Smooth muscle cell (in vitro differentiated cells): ENCODE results near the gene P3H2. TPM values are rescaled to one million over a fixed set of nuclear protein-coding genes. Genes with fewer than 3 reads are reported as not detected.

Experiments
- DNase-seq: peaks from one replicate; lab custom pipeline; 2025; ENCODE audit not compliant: unreplicated experiment; lab: John Stamatoyannopoulos, UW
- H2AFZ ChIP-seq: fragments of 200-600 bp; sonication (generic); 2 replicates; pipeline ENCODE4 v1.6.0; 2016; ENCODE audit warnings: antibody characterized with exemption, low read depth, mild to moderate bottlenecking
- H3F3A ChIP-seq: fragments of 200-600 bp; sonication (generic); 2 replicates; pipeline ENCODE4 v1.6.0; 2017; ENCODE audit warnings: antibody characterized with exemption, low read depth
- H3K27ac ChIP-seq: fragments of 200-600 bp; sonication (generic); 2 replicates; pipeline ENCODE4 v1.5.1; 2016; ENCODE audit warnings: low read depth, mild to moderate bottlenecking
- H3K27me3 ChIP-seq: fragments of 200-600 bp; sonication (generic); 2 replicates; pipeline ENCODE4 v1.6.1; 2016; ENCODE audit warnings: low read depth, mild to moderate bottlenecking
- H3K36me3 ChIP-seq: fragments of 200-600 bp; sonication (generic); 2 replicates; pipeline ENCODE4 v1.5.1; 2016; ENCODE audit warnings: low read depth
- H3K4me1 ChIP-seq: fragments of 200-600 bp; sonication (generic); 2 replicates; pipeline ENCODE4 v1.5.1; 2016; ENCODE audit warnings: low read depth
- H3K4me2 ChIP-seq: fragments of 200-600 bp; sonication (generic); 2 replicates; pipeline ENCODE4 v1.6.0; 2016; ENCODE audit warnings: mild to moderate bottlenecking
- H3K4me3 ChIP-seq: fragments of 200-600 bp; sonication (generic); 2 replicates; pipeline ENCODE4 v1.5.1; 2016; ENCODE audit warnings: mild to moderate bottlenecking
- H3K79me2 ChIP-seq: fragments of 200-600 bp; sonication (generic); 2 replicates; pipeline ENCODE4 v1.6.0; 2016; ENCODE audit warnings: low read depth, mild to moderate bottlenecking
- H3K9ac ChIP-seq: fragments of 200-600 bp; sonication (generic); 2 replicates; pipeline ENCODE4 v1.6.0; 2016; ENCODE audit warnings: low read depth
- H3K9me3 ChIP-seq: fragments of 200-600 bp; sonication (generic); replicated peaks from 2 replicates; pipeline ENCODE4 v1.5.1; 2016; ENCODE audit warnings: low read depth
- H4K20me1 ChIP-seq: fragments of 200-600 bp; sonication (generic); 2 replicates; pipeline ENCODE4 v1.6.0; 2016; ENCODE audit warnings: low read depth
- WGBS: methylation state at CpG from one replicate; pipeline ENCODE4 v1.1.7; 2016; ENCODE audit warnings: low lambda C conversion rate; 5-methylcytosine and 5-hydroxymethylcytosine counted together
- polyA plus RNA-seq: library from polyadenylated mRNA; unstranded; fragments of >200 nt; fragmentation: Nextera tagmentation; extraction: Ambion mirVana; gene quantifications from 2 replicates; pipeline ENCODE4 v1.2.1, GENCODE V29; 2016
- total RNA-seq: library from RNA; depleted of rRNA; stranded (reverse); fragments of >200 nt; gene quantifications from 2 replicates; pipeline ENCODE4 v1.2.3, GENCODE V29; 2014
- TF ChIP-seq, protein P1 (sequence below): fragments of 200-600 bp; sonication (generic); IDR thresholded peaks from 2 replicates; pipeline ENCODE4 v1.5.1; 2017; ENCODE audit warnings: borderline replicate concordance, mild to moderate bottlenecking, antibody characterized with exemption; ENCODE audit not compliant: insufficient read depth, poor library complexity, severe bottlenecking

P3H2 gene
- total and polyA plus RNA-seq, 2 experiments from 2014 or later: 6.5 to 27.3 TPM

DNA sequence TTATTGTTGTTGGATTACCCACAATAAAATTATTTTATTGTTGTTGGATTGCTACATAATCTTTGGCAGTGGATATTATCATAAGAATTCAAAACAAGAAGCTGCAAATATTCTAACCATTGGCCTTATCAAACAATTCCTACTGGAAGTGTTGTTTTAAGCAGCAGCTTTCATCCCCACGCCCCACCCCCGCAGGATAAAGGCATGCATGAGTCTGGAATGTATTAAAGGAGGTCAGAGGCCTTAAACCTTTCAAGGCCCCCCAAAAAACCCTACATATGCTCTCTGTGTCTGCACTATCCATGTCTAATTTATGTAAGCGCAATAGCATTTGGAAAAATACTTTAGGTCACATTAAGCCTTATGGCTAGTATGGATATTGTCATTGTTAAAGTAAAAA, 23.1 kb downstream of the P3H2 start:
- no peaks in the 10 kb centered on the region for H3K27me3 ChIP-seq
- peaks cover 30% of the 10 kb centered on the region for H3K4me1 ChIP-seq
- no peak overlapping the region for H3K4me3 ChIP-seq
- H3K9ac ChIP-seq: no peak overlapping the region
- no peaks in the 10 kb centered on the region for H3K9me3 ChIP-seq
- no peak for DNase-seq
- TF ChIP-seq, protein P1, sequence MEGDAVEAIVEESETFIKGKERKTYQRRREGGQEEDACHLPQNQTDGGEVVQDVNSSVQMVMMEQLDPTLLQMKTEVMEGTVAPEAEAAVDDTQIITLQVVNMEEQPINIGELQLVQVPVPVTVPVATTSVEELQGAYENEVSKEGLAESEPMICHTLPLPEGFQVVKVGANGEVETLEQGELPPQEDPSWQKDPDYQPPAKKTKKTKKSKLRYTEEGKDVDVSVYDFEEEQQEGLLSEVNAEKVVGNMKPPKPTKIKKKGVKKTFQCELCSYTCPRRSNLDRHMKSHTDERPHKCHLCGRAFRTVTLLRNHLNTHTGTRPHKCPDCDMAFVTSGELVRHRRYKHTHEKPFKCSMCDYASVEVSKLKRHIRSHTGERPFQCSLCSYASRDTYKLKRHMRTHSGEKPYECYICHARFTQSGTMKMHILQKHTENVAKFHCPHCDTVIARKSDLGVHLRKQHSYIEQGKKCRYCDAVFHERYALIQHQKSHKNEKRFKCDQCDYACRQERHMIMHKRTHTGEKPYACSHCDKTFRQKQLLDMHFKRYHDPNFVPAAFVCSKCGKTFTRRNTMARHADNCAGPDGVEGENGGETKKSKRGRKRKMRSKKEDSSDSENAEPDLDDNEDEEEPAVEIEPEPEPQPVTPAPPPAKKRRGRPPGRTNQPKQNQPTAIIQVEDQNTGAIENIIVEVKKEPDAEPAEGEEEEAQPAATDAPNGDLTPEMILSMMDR: no peak
- H3F3A ChIP-seq: peaks cover 4% of the 10 kb centered on the region
- H4K20me1 ChIP-seq: no peaks in the 10 kb centered on the region
- no peaks in the 10 kb centered on the region for H3K36me3 ChIP-seq
- no peaks in the 10 kb centered on the region for H3K79me2 ChIP-seq
- H3K27ac ChIP-seq: no peak overlapping the region
- no peak overlapping the region for H2AFZ ChIP-seq
- 64% methylated on average over 3 of the region's 3 CpGs for WGBS
- peak overlapping the region; percentile 39 for H3K4me2 ChIP-seq

DNA sequence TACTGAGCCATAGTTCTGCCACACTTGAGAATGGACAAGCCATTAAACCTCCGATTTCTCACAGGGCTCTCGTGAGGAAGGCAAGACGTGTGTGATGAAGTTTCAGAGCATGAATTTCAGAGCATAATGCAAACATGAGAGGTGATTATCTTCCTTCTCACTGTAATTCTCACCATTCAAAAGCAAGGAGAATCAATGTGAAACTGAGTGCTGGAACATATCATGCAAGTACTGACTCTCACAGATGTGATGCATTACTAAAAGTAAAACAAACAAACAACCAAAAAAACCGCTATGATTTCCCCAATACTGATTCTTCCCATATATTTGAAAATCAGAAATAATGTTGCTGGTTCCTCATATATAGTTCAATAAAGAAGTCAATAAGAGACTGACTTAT, 23.7 kb downstream of the P3H2 start:
- DNase-seq: no peak
- Histone ChIP-seq H3K27me3 (no peaks in the 10 kb centered on the region), H3K4me2 (no peak overlapping the region), H3K4me1 (peaks cover 35% of the 10 kb centered on the region), H3F3A (peaks cover 10% of the 10 kb centered on the region), H3K9ac (no peak overlapping the region), H3K79me2 (no peaks in the 10 kb centered on the region), H3K9me3 (no peaks in the 10 kb centered on the region), H3K4me3 (no peak overlapping the region), H4K20me1 (no peaks in the 10 kb centered on the region), H3K27ac (no peak overlapping the region), H2AFZ (no peak overlapping the region), H3K36me3 (no peaks in the 10 kb centered on the region)
- TF ChIP-seq, protein P1: no peak
- 85% methylated on average over 4 of the region's 4 CpGs for WGBS

DNA sequence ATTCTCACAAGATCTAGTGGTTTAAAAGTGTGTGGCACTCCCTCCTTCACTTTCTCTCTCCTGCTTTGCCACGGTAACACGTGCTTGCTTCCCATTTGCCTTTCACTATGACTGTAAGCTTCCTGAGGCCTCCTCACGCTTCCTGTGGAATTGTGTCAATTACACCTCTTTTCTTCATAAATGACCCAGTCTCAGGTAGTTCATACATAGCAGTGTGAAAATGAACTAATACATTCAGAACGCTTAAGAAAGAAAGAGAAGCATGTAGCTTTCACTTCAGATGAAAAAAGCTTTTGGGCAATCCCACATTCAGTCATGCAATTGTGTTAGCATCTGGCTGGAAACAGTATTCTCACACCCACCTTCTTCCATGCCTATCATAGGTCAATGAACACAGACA, 24.4 kb downstream of the P3H2 start:
- 92% methylated on average over 4 of the region's 4 CpGs for WGBS
- Histone ChIP-seq H4K20me1 (no peaks in the 10 kb centered on the region), H3K27ac (no peak overlapping the region), H3K27me3 (no peaks in the 10 kb centered on the region), H3K4me1 (peaks cover 28% of the 10 kb centered on the region), H2AFZ (no peak overlapping the region), H3K4me2 (no peak overlapping the region), H3K9ac (no peak overlapping the region), H3K9me3 (no peaks in the 10 kb centered on the region), H3K79me2 (no peaks in the 10 kb centered on the region), H3K36me3 (no peaks in the 10 kb centered on the region), H3F3A (peaks cover 17% of the 10 kb centered on the region), H3K4me3 (no peak overlapping the region)
- TF ChIP-seq, protein P1: no peak
- DNase-seq: no peak

DNA sequence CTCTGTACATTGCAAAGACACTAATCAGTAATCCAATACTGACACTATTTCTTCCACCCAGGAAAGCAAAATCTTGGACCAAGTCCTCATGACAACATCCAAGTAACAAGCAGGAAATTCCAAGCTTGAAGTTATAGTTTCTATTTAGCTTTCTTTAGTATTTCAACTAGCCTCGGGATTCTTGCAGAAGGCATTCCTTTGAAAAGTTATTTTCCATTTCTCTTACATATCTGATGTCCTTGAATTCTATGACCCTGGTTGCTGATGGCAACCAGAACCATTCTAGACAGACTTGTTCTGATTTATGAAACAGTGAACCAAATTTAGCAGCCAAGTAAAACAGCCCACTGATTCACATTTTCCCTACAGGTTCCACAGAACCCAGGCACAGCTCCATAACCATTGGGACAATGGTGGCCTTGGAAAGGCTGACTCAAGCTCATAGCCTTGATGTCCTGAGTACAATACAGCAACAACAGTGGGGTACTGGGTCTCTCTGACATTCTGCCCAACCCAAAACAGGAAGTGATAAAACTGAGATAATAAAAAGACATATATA, 26.5 kb downstream of the P3H2 start:
- H3K9ac ChIP-seq: no peak overlapping the region
- TF ChIP-seq, protein P1: no peak

More for the DNA sequence above, 26.5 kb downstream of the P3H2 start:
- H3K4me3 ChIP-seq: no peak overlapping the region
- H3F3A ChIP-seq: peaks cover 18% of the 10 kb centered on the region
- no peaks in the 10 kb centered on the region for H3K36me3 ChIP-seq
- peak overlapping the region; percentile 17 for H2AFZ ChIP-seq
- no peaks in the 10 kb centered on the region for H3K9me3 ChIP-seq
- no peak for DNase-seq
- peaks cover 24% of the 10 kb centered on the region for H3K4me1 ChIP-seq
- H3K27ac ChIP-seq: peak overlapping the region; percentile 2
- no peaks in the 10 kb centered on the region for H4K20me1 ChIP-seq
- H3K79me2 ChIP-seq: no peaks in the 10 kb centered on the region
- H3K4me2 ChIP-seq: peak overlapping the region; percentile 25
- WGBS: 40% methylated on average over 1 of the region's 1 CpG
- H3K27me3 ChIP-seq: no peaks in the 10 kb centered on the region
